ENCODE data around the gene SPAG16. TPM values are rescaled to one million over a fixed set of nuclear protein-coding genes. Genes with fewer than 3 reads are reported as not detected.

The SPAG16 gene
- total and polyA plus RNA-seq, 2 of the 13 experiments (the other 11 are each of a cell fraction or from before 2014, with no cell fraction given): 9.6 to 26.5 TPM

DNA sequence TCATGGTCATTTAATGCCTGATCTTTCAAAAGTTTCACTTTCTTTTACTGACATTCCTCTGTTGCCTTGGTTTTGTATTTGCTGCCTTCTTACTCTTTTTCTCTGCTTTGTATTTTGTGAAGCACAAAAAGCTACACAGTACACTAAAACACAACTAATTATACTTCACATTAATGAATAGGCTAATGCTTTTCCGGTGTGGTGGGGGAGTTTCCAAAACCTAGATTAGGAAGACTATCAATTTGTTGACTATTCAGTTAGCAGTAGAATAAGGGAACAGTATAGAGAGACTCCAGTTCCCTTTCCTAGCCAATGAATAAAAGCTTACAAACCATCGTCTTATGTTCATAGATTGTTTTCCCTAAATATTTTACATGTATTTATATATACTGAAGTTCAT is 468.3 kb downstream of the SPAG16 start (continued):
- TF ChIP-seq TGIF2 (CRISPR knock-in tag; IDR thresholded peaks at IDR 0.05) (no peak), HOXD1 (CRISPR knock-in tag; IDR thresholded peaks at IDR 0.05) (no peak), ZFAT (CRISPR knock-in tag; conservative IDR thresholded peaks at IDR 0.05) (no peak), SP140L (CRISPR knock-in tag; IDR thresholded peaks at IDR 0.05; ENCODE audit: borderline replicate concordance) (no peak)

DNA sequence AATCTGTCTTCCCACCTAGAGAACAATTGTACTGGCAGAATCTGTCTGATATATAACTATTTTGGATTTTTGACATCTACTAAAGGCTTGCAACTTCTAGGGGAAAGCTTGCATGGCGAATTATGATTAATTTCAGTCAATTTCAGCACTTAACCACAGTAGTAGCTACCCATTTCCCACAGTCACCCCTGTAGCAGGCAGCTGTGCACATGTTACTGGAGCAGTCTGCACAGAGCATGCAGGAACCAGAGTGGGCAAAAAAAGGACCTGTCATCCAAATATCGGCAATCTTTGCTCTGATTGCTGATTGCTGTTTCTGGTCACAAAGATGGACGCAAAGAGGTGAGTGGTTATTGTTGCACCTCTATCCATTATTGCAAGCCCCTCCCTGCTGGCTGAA is 473.3 kb downstream of the SPAG16 start:
- Histone ChIP-seq H4K20me1 (ENCODE audit: insufficient read depth, low read length) (no peaks in the 10 kb centered on the region), H3K4me2 (ENCODE audit: low read depth, low read length) (no peak overlapping the region), H3K27me3 (ENCODE audit: control insufficient read depth in 1 of 2, insufficient read depth in 2 of 2, low read length in 2 of 2) (no peaks in the 10 kb centered on the region; a peak in 1 of 5 replicates), H3K79me2 (ENCODE audit: insufficient read depth, low read length) (no peaks in the 10 kb centered on the region), H3K36me3 (replicated peaks in 1 of 2; ENCODE audit: control insufficient read depth in 1 of 2, insufficient read depth in 2 of 2, low read length in 2 of 2) (no peaks in the 10 kb centered on the region), H3K4me1 (ENCODE audit: insufficient read depth, low read length) (no peaks in the 10 kb centered on the region), H3K9me3 (ENCODE audit: low read length) (no peaks in the 10 kb centered on the region), H3K4me3 (replicated peaks in 1 of 3; ENCODE audit: insufficient read depth in 1 of 3, low read depth in 2 of 3, low read length in 3 of 3) (no peak overlapping the region), H3K9ac (ENCODE audit: insufficient read depth, low read depth, low read length) (no peak overlapping the region), H2AFZ (ENCODE audit: low read length) (no peak overlapping the region), H3K27ac (ENCODE audit: extremely low read length, insufficient read depth, low read length) (no peak overlapping the region)
- ChIA-PET CTCF (ENCODE audit: low intra/inter-chr PET ratio, low total read pairs) (no interaction called here), POLR2A (no interaction called here)
- no peak for TF ChIP-seq NRL (CRISPR knock-in tag; IDR thresholded peaks at IDR 0.05; ENCODE audit: borderline replicate concordance)
- no peak for TF ChIP-seq TMF1 (CRISPR knock-in tag; IDR thresholded peaks at IDR 0.05; ENCODE audit: low read depth)
- TF ChIP-seq, protein P1, sequence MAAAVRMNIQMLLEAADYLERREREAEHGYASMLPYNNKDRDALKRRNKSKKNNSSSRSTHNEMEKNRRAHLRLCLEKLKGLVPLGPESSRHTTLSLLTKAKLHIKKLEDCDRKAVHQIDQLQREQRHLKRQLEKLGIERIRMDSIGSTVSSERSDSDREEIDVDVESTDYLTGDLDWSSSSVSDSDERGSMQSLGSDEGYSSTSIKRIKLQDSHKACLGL (CRISPR knock-in tag; IDR thresholded peaks at IDR 0.05): no peak
- TF ChIP-seq ZBTB21 (CRISPR knock-in tag; IDR thresholded peaks at IDR 0.05): no peak
- TF ChIP-seq JUN (CRISPR knock-in tag; IDR thresholded peaks at IDR 0.05): no peak
- TF ChIP-seq RFX3 (CRISPR knock-in tag; IDR thresholded peaks at IDR 0.05): no peak
- TF ChIP-seq ZNF333 (CRISPR knock-in tag; IDR thresholded peaks at IDR 0.05; ENCODE audit: borderline replicate concordance): no peak
- TF ChIP-seq, protein P2, sequence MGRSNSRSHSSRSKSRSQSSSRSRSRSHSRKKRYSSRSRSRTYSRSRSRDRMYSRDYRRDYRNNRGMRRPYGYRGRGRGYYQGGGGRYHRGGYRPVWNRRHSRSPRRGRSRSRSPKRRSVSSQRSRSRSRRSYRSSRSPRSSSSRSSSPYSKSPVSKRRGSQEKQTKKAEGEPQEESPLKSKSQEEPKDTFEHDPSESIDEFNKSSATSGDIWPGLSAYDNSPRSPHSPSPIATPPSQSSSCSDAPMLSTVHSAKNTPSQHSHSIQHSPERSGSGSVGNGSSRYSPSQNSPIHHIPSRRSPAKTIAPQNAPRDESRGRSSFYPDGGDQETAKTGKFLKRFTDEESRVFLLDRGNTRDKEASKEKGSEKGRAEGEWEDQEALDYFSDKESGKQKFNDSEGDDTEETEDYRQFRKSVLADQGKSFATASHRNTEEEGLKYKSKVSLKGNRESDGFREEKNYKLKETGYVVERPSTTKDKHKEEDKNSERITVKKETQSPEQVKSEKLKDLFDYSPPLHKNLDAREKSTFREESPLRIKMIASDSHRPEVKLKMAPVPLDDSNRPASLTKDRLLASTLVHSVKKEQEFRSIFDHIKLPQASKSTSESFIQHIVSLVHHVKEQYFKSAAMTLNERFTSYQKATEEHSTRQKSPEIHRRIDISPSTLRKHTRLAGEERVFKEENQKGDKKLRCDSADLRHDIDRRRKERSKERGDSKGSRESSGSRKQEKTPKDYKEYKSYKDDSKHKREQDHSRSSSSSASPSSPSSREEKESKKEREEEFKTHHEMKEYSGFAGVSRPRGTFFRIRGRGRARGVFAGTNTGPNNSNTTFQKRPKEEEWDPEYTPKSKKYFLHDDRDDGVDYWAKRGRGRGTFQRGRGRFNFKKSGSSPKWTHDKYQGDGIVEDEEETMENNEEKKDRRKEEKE (IDR thresholded peaks at IDR 0.05): no peak
- TF ChIP-seq ZNF589 (CRISPR knock-in tag; conservative IDR thresholded peaks at IDR 0.05): no peak
- no peak for TF ChIP-seq SIN3A (IDR thresholded peaks at IDR 0.05; ENCODE audit: borderline replicate concordance, low read depth, low read length)
- TF ChIP-seq, protein P3, sequence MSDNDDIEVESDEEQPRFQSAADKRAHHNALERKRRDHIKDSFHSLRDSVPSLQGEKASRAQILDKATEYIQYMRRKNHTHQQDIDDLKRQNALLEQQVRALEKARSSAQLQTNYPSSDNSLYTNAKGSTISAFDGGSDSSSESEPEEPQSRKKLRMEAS (IDR thresholded peaks at IDR 0.05): no peak
- TF ChIP-seq, protein P4, sequence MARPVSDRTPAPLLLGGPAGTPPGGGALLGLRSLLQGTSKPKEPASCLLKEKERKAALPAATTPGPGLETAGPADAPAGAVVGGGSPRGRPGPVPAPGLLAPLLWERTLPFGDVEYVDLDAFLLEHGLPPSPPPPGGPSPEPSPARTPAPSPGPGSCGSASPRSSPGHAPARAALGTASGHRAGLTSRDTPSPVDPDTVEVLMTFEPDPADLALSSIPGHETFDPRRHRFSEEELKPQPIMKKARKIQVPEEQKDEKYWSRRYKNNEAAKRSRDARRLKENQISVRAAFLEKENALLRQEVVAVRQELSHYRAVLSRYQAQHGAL (CRISPR knock-in tag; IDR thresholded peaks at IDR 0.05; ENCODE audit: not compliant biosample characterization): no peak
- TF ChIP-seq PHB2 (IDR thresholded peaks at IDR 0.05; ENCODE audit: partially characterized antibody): no peak
- no TSS peak for BruUV-seq (replicated peaks)
- intact Hi-C loops (cut with micrococcal nuclease; ENCODE audit: unreplicated experiment) (no loop called here), in situ Hi-C loops (cut with HindIII; ENCODE audit: extremely low pct_ligation_motif_present, low pct_unique_long_range_greater_than_20kb) (no loop called here)
- WGBS (ENCODE audit: low lambda C conversion rate): 17% methylated on average over 3 of the region's 3 CpGs
- ATAC-seq (no peak), DNase-seq (ENCODE audit: low spot score) (no peak), FAIRE-seq (no peak)
